Lung (tissue), 12 donors: ENCODE measurements around the gene RHOH. TPM values are rescaled to one million over a fixed set of nuclear protein-coding genes. Genes with fewer than 3 reads are reported as not detected.

ENCODE experiments used
- ATAC-seq: fragments of 200-7000 bp; cut with Tn5 transposase; one replicate; pipeline ENCODE4 v1.9.1; 2020; ENCODE audit warnings: moderate number of reproducible peaks; ENCODE audit not compliant: insufficient read depth, low FRiP score
- DNase-seq, 3 donors: peaks; one replicate each; pipeline ENCODE4 v3.0.0-alpha.2; 2013 to 2017
- H3K27ac ChIP-seq, 2 donors: one replicate each; pipeline ENCODE4 v1.5.1; 2013; ENCODE audit warnings: mild to moderate bottlenecking in 2 of 2, moderate library complexity in 2 of 2, control low read depth in 1 of 2, inconsistent platforms in 1 of 2, low read depth in 1 of 2, low read length in 1 of 2
- H3K27me3 ChIP-seq, 3 donors: one replicate each; pipeline ENCODE4 v1.5.1; 2013; ENCODE audit warnings: low read length in 2 of 3; ENCODE audit not compliant: control insufficient read depth in 3 of 3, insufficient read depth in 3 of 3
- H3K36me3 ChIP-seq, 4 donors: one replicate each; pipeline ENCODE4 v1.5.1; 2013; ENCODE audit warnings: low read length in 4 of 4, mild to moderate bottlenecking in 1 of 4, moderate library complexity in 1 of 4; ENCODE audit not compliant: control insufficient read depth in 4 of 4, insufficient read depth in 4 of 4
- H3K4me1 ChIP-seq, 5 donors: one replicate each; pipeline ENCODE4 v1.5.1; 2013; ENCODE audit warnings: low read length in 5 of 5, mild to moderate bottlenecking in 2 of 5, moderate library complexity in 1 of 5; ENCODE audit not compliant: control insufficient read depth in 5 of 5, insufficient read depth in 5 of 5
- H3K4me3 ChIP-seq: one replicate; pipeline ENCODE4 v1.5.1; 2013; ENCODE audit warnings: mild to moderate bottlenecking, control low read depth, moderate library complexity
- H3K9ac ChIP-seq, 2 donors: one replicate each; pipeline ENCODE4 v1.5.1; 2013; ENCODE audit warnings: low read length in 2 of 2, control low read depth in 1 of 2; ENCODE audit not compliant: insufficient read depth in 1 of 2
- H3K9me3 ChIP-seq, 4 donors: one replicate each; pipeline ENCODE4 v1.5.1; 2013; ENCODE audit warnings: low read length in 3 of 4, mild to moderate bottlenecking in 1 of 4, moderate library complexity in 1 of 4; ENCODE audit not compliant: control insufficient read depth in 4 of 4, insufficient read depth in 3 of 4
- WGBS, 2 donors: extraction: QIAGEN DNeasy Blood & Tissue Kit; methylation state at CpG; one replicate each; pipeline ENCODE4 v1.1.7; 2013; 5-methylcytosine and 5-hydroxymethylcytosine counted together
- polyA plus RNA-seq, 2 donors: library from polyadenylated mRNA; stranded (reverse); fragments of 200-250 nt; gene quantifications; one replicate each; pipeline ENCODE4 v1.2.1, GENCODE V29; 2013
- total RNA-seq, 2 donors: library from RNA; depleted of rRNA in 1 of 2; stranded (reverse); fragments of >200 nt in 1 of 2; gene quantifications; one replicate each; pipeline ENCODE4 v1.2.1, GENCODE V29; 2014 to 2021
- TF ChIP-seq, protein P1 (sequence below): IDR thresholded peaks from 2 replicates; pipeline ENCODE4 v1.5.1; 2012; ENCODE audit warnings: mild to moderate bottlenecking; ENCODE audit errors: control extremely low read depth, extremely low read depth
- donor health status: control.
- donor health status: control.
- donor health status: Bipolar disorder and iron deficiency.
- donor health status: healthy.
- donor health status: DM: yes; HTN: yes; CAD: no.

The RHOH gene
- total and polyA plus RNA-seq, 4 donors, result 1.2 to 35.8 (median 10.6) TPM

DNA sequence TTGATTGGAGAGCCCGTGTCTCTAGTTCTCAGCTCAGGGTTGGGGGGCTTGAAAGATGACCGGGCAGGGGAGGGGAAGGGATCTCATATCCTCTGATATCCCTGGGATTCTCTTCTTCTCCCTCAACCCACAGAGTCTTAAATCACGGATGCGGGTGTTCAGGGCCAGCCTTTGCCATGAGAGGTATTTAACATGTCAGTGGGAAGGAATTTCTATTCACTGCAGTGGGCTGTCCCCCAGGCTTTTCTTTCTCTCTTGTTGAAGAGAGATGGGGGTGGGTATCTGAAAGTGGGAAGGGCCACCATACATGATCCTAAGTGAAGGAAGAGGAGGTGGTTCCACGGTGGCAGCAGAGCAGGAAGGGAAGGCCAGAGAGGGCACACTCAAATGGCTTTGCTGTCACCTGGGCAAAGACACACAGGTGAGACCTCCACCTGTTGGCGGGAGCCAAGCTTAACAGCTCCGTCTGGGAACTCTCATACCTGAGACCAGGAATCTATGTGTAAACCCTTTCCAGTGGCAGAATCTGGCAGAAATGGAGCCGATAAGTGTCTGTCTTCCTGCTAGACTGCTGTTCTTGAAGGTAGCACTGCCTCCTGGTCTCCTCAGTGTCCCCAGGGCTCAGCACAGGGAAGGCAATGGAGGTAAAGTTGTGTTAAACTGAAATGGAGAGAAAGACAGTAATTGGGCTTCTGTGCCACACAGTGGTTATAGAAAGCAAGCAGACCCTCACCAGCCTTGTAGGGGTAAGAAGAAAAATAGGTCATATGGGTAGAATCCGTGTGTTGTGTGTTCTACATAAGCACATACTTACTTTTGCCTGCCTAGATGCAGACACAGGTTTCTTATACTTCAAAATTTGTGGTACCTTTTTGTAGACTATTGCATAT lies 49.4 kb downstream of the RHOH start:
- H3K9me3 ChIP-seq, result peaks cover 0 to 6% (median 0%) of the 10 kb centered on the region in 4 donors
- TF ChIP-seq, protein P1, sequence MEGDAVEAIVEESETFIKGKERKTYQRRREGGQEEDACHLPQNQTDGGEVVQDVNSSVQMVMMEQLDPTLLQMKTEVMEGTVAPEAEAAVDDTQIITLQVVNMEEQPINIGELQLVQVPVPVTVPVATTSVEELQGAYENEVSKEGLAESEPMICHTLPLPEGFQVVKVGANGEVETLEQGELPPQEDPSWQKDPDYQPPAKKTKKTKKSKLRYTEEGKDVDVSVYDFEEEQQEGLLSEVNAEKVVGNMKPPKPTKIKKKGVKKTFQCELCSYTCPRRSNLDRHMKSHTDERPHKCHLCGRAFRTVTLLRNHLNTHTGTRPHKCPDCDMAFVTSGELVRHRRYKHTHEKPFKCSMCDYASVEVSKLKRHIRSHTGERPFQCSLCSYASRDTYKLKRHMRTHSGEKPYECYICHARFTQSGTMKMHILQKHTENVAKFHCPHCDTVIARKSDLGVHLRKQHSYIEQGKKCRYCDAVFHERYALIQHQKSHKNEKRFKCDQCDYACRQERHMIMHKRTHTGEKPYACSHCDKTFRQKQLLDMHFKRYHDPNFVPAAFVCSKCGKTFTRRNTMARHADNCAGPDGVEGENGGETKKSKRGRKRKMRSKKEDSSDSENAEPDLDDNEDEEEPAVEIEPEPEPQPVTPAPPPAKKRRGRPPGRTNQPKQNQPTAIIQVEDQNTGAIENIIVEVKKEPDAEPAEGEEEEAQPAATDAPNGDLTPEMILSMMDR, result no peak
- no peak overlapping the region for H3K27ac ChIP-seq
- no peaks in the 10 kb centered on the region for H3K36me3 ChIP-seq
- 75 to 82% methylated on average over 9 of the region's 9 CpGs for WGBS, 2 donors
- no peak overlapping the region for H3K9ac ChIP-seq
- ATAC-seq, result no peak
- H3K27me3 ChIP-seq, result no peaks in the 10 kb centered on the region
- H3K4me1 ChIP-seq, result peaks cover 0 to 13% (median 0%) of the 10 kb centered on the region in 5 donors
- no peak overlapping the region for H3K4me3 ChIP-seq
- no peak for DNase-seq

DNA sequence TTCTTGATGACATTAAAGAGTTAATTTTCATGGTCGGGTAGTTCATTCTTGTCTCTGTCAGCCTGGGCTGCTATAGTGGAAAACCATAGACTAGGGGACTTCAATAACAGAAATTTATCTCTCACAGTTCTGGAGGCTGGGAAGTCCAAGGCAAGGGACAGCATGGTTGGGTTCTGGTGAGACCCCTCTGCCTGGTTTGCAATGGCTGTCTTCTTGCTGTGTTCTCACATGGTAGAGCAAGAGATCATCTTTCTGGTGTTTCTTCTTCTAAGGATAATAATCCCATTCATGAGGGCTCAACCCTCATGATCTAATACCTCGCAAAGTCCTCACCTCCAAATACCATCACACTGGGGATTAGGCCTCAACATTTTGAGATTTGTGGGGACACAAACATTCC lies 50.1 kb downstream of the RHOH start:
- no peak overlapping the region for H3K9ac ChIP-seq
- H3K27ac ChIP-seq, result no peak overlapping the region
- DNase-seq (no peak), ATAC-seq (no peak)
- H3K9me3 ChIP-seq, result peaks cover 0 to 6% (median 0%) of the 10 kb centered on the region in 4 donors
- TF ChIP-seq, protein P1, result no peak
- H3K4me3 ChIP-seq, result no peak overlapping the region
- peaks cover 0 to 13% (median 0%) of the 10 kb centered on the region in 5 donors for H3K4me1 ChIP-seq
- 80 to 88% methylated on average over 2 of the region's 2 CpGs for WGBS, 2 donors
- H3K27me3 ChIP-seq, result no peaks in the 10 kb centered on the region
- no peaks in the 10 kb centered on the region for H3K36me3 ChIP-seq

DNA sequence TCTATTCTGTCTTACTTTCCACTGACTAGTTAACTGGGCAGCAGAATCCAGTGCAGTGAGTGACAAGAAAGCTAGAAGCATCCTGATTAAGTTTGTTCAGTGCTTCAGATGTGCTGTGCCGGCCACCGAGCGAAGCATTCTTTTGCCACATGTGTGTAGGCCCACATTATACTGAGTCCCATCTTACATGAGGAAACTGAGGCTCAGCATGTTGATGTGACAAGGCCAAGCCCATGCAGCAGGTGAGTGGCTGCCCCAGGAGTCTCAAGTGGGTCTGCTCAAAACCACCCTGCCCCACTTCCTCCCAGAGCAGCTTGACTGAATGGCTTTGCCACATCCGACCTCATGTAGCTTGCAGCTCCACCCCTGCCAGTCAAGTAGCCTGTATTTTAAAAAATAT lies 50.5 kb downstream of the RHOH start:
- Histone ChIP-seq H3K4me3 (no peak overlapping the region), H3K27ac (no peak overlapping the region), H3K36me3 (no peaks in the 10 kb centered on the region), H3K9me3 (peaks cover 0 to 6% (median 0%) of the 10 kb centered on the region in 4 donors), H3K4me1 (peaks cover 0 to 12% (median 0%) of the 10 kb centered on the region in 5 donors), H3K9ac (no peak overlapping the region), H3K27me3 (no peaks in the 10 kb centered on the region)
- DNase-seq, result no peak
- 80 to 82% methylated on average over 4 of the region's 4 CpGs for WGBS, 2 donors
- TF ChIP-seq, protein P1, result no peak
- no peak for ATAC-seq
